22Rv1 (cell line): Measurements from ENCODE around the gene CHL1.

Experiments
- H3K27ac ChIP-seq: fragments of 450-650 bp; 2 replicates; pipeline ENCODE4 v1.5.1; 2017
- CTCF ChIP-seq: fragments of 450-650 bp; IDR thresholded peaks from 2 replicates; pipeline ENCODE4 v1.5.1; 2017; ENCODE audit warnings: mild to moderate bottlenecking
- ZFX ChIP-seq: fragments of 450-650 bp; IDR thresholded peaks from 2 replicates; pipeline ENCODE4 v1.6.1; 2017; ENCODE audit warnings: antibody characterized with exemption, borderline replicate concordance

Gene CHL1

GRCh38 chr3:264394-265156, 68.0 kb downstream of the CHL1 start:
- TF ChIP-seq CTCF (no peak), ZFX (no peak)
- H3K27ac ChIP-seq: no peak overlapping the region

DNA sequence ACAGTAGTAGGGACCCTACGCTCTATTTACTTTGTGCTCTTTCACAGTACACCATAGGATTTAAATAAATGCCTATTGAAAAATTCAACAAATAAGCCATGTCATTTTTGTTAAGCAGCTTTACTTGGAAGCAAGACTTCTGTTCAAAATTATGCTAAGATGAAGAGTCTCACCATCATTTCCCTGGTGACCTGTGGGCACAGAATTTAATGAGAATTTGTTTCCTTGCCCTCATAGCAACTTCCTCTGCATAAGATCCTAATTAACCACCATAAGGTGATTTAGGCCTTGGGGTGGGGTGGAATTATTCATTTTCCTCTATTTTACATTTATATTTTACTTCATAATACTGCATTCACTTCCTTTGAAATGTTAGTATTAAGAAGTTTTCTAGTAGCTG, 70.5 kb downstream of the CHL1 start:
- H3K27ac ChIP-seq: no peak overlapping the region
- TF ChIP-seq CTCF (no peak), ZFX (no peak)

DNA sequence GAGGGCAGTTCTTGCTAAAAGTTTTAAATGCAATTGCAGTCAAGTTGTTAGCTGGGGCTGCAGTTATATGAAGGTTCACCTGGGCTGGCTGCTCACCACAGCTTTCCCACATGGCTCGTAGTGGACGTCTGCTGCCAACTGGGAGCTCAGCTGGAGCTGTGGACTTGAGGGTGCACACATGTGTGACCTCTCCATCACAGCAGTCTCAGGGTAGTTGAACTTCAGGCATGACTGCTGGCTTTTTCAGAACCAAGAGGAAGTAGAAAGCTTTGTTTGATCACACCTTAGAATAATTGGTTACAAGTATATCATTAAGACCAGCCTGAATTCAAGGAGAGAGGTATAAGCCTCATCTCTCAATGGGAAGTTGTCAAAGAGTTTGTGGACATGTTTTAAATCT, 74.1 kb downstream of the CHL1 start:
- TF ChIP-seq CTCF (no peak), ZFX (no peak)
- H3K27ac ChIP-seq: no peak overlapping the region

DNA sequence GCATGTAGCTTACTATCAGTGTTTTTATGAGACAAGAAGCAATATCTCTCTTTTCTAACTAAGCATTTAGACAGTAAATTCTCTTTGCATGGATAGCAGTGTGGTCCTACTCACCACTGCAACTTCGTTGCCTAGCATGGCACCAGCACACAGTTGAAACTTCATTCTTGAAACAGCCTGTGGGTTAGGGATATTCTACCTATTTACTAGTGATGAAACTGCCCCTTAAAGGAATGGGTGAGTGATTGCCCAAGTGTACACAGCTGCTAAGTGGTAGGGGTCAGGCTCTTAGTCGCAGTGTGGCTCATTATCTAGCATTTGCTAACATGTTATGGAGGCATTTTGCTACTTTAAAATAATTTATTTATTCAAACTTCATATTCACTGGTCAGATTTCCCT, 78.4 kb downstream of the CHL1 start:
- no peak for TF ChIP-seq ZFX
- TF ChIP-seq CTCF: no peak
- no peak overlapping the region for H3K27ac ChIP-seq

GRCh38 chr3:277873-278272, 81.3 kb downstream of the CHL1 start:
- no peak overlapping the region for H3K27ac ChIP-seq
- TF ChIP-seq ZFX: no peak
- TF ChIP-seq CTCF: no peak

DNA sequence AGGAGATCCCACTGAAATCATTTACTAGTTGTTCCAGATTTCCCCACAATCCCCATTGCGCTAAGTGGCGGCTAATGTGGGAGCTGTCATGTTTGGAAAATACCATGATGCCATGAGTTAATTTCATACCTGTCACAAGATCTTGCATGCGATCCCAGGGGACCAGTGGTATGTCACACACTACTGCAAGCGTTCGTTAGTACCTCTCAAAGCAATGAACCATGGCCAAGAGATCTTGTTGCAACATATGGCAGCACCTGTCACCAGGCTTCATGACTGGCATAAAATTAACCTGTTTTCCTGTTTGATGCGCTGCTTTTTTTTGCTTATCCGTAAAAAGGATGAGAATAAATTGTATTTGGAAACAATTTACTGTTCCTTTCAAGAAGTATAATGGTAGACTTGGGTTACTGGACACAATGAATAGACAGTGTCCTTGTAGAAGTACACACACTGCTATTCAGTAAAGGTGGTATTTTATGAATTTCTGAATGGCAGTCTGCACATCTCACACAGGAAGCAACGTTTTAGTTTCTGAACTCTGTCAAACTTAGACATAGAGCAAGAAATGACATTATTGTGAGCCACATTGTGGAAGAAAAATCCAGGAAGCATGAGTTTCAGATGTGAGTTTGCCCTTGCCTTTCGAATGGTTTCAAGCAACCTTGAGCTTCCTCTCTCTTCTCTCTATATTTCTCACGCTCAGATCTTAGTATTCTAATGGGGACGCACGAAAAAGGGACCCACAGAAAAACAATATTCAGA, 81.9 kb downstream of the CHL1 start:
- H3K27ac ChIP-seq: no peak overlapping the region
- no peak for TF ChIP-seq CTCF
- no peak for TF ChIP-seq ZFX

- TF ChIP-seq ZFX (no peak), CTCF (no peak)
- no peak overlapping the region for H3K27ac ChIP-seq
Measured at GRCh38 chr3:279325-279724, 82.8 kb downstream of the CHL1 start.
